HG03064 (cell line): Measurements from ENCODE around the gene DACT2.
"Not testable (repeated sequence)": the region's sequence is repeated elsewhere in the genome, so short reads cannot be mapped to it uniquely, and the experiment has no call there.

Experiments
- ATAC-seq: cut with Tn5 transposase; IDR thresholded peaks from one replicate; pipeline ENCODE4 v1.9.1; 2021; ENCODE audit warnings: low read depth; ENCODE audit not compliant: unreplicated experiment

Gene DACT2

DNA sequence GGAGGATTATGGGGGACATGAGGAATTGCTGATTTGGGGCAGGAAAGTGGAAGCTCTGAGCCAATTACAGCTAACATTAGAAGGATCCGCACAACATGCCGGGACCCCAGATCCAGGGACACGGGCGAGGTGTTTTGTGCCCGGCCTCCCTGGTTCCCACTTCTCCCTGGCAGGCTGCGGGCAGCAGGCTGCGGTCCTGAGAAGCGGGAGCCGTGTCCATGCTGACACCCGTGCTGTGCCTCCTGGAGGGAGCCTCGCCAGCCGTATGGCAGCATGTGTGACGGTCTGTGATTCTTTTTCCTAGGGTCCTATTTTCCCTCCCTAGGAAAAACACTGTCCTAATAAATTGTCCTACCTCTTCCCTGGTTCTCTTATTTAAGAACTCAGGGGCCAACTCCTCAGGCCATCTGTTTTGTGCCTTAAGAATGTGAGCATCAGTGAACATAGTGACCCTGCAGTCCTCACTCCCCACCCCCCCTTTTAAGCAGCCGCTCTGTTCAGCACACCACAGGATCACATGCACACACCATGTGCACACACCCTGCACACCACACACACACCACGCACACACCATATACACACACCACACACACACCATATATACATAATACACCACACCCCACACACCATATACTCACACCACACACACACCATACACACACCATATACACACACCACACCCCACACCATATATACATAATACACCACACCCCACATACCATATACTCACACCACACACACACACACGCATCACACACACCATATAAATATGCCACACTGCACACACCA is 49.9 kb downstream of the DACT2 start:
- no peak for ATAC-seq

DNA sequence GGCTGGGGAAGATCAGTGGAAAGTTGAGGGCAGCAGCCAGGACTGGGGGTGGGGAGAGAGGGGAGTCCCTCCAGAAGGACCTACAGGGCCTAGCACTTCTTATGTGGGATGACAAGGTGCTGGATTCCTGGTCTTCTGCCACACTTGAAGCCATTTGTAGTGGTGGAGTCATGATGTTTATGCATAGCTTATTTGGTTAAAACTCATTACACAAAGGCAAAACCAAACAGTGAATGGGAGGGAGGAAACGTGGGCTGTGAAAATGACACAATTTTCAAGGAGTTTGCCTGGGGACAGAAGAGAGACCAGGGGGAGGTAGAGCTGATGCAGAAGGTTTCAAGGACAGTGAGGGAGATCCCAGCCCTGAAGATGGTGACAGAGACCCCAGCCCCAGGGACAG is 50.8 kb downstream of the DACT2 start:
- no peak for ATAC-seq

DNA sequence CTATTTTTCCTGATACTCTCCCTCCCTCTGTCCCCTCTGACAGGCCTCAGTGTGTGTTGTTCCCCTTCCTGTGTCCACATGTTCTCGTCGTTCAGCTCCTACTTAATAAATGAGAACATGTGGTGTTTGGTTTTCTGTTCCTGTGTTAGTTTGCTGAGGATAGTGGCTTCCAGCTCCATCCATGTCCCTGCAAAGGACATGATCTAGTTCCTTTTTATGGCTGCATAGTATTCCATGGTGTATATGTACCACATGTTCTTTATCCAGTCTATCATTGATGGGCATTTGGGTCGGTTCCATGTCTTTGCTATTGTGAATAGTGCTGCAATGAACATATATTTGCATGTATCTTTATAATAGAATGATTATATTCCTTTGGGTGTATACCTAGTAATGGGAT is 51.8 kb downstream of the DACT2 start:
- ATAC-seq, result not testable (repeated sequence)

DNA sequence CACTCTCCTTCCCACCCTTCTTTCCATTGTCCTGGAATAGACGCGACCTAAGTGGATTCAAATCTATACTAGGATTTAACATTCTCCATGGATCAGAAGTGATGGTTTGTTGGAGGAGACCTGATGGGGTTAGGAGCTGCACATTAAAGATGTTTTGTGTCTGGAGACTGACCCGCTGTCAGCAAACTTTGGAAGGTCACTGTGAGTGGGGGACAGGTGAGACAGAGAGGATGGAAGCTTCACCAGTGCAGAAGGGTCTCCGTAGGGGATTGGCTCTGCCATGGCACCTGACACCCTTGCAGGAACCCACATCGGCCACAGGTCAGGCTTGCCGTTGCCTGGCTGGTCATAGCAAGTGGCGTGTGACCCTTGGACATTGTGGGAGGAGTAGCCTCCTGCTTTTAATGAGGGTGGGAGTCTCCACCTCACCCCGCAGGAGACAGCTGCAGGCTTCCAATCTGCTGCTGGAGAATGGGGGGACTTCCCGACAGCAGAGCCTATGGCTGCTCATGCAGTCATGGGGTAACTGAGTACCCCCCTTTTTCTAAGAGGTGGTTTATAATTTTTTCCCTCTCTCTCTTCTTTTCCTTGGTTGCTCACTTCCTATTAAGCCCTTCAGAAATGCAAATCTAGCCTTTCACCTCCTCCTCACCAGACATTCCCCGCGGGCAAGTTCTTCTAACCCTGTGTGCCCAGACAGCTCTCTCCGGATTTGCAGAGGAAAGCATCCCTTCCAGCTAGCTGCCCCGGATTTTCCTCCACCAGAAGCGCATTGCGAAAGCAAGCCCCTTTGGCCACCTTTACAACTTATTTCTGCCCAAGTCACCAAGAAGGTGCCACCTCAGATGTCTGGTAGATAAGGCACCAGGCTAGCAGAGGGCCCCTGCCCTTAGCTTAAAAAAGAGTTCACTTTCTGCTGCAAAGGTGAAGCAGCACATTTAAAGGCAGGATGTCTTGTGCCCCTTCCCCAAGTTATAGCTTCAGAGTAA is 53.5 kb downstream of the DACT2 start:
- no peak for ATAC-seq

DNA sequence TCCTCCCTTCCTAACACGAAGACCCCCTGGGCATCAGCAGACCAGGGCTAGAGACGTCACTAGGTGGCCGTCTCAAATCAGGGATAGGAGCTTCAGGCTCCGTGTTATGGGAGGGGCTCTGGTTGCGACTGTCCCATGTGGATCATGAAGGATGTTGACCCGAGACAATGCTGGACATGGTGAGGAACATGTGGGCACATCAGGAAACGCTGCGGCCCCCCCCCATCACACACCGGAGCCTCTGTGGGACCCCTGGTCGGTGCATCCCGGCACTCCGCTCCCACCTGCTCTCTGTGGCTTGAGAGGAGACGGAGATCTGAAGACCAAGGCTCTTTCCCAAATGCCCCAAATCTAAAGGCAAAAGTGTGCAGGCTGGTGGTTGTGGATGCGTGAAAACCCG is 54.2 kb downstream of the DACT2 start:
- ATAC-seq, result no peak

DNA sequence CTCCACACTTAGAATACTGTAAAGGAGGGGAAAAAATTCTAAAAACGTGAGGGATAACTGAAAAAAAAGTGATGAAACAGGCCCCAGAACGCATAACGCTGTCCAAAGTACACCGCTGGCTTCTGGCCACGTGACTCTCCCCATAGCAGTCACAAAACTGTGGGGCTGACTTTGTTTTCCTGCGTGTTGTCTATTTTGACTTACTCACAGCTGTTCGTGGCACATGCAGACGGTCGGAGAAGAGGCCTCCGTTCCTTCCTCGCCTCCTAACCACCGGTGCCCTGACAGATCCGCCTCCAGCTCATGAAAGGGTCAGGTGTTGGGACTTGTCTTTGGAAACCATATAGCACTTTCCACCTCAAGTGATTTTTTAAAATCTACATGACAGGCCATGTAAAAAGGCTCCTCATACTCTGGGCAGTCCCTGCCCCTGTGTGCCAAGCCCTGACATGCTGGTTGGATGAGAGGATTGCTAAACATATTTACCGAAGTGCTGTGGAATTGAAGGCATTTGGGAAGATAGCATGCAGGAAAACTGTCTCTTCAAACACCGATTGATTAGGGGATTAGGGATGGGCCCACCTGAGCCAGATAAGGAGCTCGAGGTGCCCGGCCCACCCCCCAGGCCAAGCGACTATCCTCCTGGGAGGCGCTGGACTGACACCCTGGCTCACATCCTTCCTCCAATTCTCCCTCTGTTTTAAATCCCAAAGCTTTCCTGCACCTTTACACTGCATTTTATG is 54.8 kb downstream of the DACT2 start:
- ATAC-seq, result no peak

DNA sequence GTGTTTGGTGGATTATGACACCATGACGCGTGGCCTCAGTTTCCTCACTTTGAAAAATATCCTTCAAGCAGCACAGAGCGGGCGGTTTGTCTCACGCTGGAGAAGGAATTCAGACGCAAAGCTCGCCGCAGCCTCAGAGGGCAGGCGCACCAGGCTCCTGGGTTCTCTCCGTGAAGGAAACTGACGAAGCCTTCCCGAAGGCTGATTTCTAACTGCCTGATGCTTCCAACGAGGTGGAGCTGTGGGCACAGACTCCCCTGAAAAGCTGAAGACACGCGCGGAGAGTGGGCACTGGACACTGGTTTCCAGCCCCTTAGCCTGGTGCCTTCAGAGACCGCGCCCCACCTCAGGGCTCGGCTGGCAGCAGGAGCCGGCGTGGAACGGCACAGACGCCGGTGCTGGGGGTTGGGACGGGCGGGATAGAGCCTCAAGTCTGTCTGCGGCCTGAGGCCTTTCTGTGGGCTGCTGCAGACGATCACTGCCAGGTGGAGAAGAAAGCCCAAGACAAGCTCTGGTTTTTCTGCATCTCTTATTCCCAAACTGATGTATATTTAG is 56.1 kb downstream of the DACT2 start:
- ATAC-seq, result no peak

DNA sequence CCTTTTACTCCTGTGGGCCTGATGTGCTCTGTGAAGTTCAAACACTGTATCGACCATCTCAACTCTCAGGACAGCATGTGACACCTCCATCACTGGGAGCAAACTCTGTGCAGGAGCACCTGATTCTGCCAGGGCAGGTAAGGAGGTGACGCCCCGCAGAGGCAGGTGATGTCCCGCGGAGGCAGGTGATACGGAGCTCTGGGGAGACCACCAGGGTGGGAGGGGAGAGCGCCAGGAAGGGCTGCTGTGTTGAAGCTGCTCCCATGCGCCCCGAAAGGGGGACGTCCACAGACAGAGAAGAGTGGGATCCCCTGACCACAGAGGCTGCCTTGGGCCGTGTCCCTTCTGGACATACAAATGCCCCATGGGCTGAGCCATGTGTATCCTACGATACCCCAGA is 58.3 kb downstream of the DACT2 start:
- no peak for ATAC-seq

DNA sequence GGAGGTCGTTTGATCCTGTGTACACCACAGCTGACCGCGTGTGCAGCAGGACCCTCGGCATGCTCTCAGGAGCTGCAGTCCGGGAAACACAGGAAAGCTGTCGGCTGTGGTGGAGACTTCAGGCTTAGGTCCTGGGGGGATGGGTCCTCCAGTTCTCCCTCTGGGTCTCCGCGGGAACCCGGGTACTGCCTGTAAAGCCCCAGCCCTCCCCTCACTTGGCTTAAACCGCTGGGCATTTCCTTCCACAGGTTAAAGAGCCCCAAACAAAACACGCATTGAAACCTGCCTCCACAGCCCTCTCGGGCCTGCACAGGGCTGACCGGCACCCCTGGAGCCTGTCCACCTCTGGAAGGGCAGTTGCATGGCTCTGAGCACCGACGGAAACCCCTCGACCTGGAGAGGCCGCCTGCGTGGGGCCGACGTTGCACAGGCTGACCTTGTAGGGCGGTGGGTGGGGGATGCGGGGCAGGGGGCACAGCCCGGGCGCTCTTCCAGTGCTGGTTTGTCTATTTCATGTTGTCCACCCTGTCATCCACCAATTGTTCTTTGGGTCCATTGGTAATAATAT is 59.1 kb downstream of the DACT2 start:
- no peak for ATAC-seq

DNA sequence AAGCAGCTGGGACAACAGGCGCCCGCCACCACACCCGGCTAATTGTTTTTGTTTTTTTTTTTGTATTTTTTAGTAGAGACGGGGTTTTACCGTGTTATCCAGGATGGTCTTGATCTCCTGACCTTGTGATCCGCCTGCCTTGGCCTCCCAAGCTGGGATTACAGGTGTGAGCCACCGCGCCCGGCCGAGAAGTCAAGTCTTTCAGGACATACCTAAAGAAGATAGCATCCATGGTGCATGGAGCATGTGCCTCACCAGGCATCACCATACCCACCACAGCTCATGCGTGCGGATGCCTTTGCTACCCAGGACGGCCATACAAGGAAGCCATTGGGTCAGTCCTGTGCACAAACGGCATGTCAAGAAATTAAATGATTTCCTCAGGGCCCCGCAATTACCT is 60.8 kb downstream of the DACT2 start:
- ATAC-seq, result no peak

DNA sequence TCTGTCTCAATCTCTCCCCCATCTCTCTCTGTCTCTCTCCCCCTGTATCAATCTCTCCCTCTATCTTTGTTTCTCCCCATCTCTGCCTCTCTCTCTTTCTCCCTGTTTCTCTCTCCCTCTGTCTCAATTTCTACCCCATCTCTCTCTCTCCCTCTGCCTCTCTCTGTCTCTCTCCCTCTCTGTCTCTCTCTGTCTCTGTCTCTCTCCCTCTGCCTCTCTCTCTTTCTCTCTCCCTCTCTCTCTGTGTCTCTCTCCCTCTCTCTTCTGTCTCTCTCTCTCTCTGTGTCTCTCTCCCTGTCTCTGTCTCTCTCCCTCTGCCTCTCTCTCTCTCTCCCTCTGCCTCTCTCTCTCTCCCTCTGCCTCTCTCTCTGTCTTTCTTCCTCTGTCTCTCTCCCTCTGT is 62.6 kb downstream of the DACT2 start:
- ATAC-seq, result no peak
